ENCODE measurements around the gene MAP3K19. TPM values are rescaled to one million over a fixed set of nuclear protein-coding genes. Genes with fewer than 3 reads are reported as not detected.
"Not testable (repeated sequence)": the region's sequence is repeated elsewhere in the genome, so short reads cannot be mapped to it uniquely, and the experiment has no call there.

Gene MAP3K19, protein sequence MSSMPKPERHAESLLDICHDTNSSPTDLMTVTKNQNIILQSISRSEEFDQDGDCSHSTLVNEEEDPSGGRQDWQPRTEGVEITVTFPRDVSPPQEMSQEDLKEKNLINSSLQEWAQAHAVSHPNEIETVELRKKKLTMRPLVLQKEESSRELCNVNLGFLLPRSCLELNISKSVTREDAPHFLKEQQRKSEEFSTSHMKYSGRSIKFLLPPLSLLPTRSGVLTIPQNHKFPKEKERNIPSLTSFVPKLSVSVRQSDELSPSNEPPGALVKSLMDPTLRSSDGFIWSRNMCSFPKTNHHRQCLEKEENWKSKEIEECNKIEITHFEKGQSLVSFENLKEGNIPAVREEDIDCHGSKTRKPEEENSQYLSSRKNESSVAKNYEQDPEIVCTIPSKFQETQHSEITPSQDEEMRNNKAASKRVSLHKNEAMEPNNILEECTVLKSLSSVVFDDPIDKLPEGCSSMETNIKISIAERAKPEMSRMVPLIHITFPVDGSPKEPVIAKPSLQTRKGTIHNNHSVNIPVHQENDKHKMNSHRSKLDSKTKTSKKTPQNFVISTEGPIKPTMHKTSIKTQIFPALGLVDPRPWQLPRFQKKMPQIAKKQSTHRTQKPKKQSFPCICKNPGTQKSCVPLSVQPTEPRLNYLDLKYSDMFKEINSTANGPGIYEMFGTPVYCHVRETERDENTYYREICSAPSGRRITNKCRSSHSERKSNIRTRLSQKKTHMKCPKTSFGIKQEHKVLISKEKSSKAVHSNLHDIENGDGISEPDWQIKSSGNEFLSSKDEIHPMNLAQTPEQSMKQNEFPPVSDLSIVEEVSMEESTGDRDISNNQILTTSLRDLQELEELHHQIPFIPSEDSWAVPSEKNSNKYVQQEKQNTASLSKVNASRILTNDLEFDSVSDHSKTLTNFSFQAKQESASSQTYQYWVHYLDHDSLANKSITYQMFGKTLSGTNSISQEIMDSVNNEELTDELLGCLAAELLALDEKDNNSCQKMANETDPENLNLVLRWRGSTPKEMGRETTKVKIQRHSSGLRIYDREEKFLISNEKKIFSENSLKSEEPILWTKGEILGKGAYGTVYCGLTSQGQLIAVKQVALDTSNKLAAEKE (N-terminal part only)
- total RNA-seq: not detected
- long read RNA-seq, partial matches to known transcripts: 0 of 4 reads
- long read RNA-seq, other reads (novel, unspliced or antisense): 4 of 4 reads

DNA sequence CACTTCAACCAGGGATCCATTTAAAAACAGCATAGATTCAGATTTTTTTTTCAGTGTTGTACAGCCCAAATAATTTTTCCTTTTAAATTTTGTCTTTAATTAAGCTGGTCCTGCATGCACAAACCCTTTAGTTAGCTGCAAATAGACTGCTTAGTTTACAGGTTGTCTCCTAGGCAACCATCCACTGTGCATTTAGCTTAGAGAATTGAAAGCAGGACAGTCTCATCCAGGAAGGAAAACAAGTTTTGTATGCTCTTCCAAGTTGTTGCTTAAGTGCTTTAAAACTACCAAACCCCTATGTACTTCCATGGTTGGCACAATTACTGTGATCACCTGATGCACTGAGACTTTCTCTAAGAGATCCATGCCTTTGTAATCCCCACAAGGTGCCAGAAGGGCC lies at the start of gene MAP3K19:
Gene MAP3K19, minus strand, starts transcription at position 148 of the 400 bp plus-strand sequence. CDS start 22,800 bp downstream, outside the sequence.
- no peak for DNase-seq (ENCODE audit: low spot score)

DNA sequence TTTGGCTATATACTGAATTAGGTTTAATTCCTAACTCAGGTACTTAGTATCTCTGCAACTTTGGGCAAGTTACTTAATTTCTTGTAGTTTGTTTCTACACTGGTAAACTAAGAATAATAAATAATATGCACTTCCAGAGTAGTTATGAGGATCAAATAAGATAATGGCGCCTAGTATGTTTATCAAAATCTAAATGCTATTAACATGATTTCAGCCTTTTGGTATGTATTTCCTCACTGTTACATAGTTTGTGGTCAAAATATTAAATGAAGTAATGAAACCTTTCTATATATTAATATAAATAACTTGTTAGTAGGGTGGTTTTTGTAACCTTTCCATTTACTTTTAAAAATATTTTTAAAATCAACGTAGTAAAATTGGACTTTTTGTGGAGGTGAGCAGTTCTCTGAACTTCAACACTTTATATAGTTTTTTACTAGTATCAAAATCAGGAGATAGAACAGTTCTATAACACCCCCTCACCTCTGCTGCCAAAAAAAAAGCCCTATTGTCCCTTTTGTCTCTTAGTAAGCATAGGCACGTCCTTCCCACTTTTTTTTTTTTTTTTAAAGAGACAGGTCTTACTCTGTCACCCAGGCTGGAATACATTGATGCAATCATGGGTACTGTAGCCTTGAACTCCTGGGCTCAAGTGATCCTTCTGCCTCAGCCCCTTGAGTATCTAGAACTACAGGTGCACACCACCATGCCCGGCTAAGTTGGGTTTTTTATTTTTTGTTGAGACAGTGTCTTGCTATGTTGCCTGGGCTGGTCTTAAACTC lies 49.6 kb upstream of the MAP3K19 start:
- DNase-seq (ENCODE audit: low spot score): no peak

DNA sequence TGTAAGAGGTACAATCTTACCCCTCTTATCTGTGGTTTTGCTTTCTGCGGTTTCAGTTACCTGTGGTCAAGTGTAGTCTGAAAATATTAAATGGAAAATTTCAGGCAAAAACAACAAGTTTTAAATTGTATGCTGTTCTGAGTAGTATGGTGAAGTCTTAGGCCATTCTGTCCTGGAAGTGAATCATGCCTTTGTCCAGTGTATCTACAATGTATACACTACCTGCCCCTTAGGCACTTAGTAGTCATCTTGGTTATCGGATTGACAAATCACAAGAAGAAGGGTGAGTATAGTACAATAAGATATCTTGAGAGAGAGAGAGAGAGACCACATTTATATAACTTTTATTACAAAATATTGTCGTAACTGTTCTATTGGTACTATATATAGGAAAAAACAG lies 48.3 kb upstream of the MAP3K19 start:
- DNase-seq (ENCODE audit: low spot score): no peak

DNA sequence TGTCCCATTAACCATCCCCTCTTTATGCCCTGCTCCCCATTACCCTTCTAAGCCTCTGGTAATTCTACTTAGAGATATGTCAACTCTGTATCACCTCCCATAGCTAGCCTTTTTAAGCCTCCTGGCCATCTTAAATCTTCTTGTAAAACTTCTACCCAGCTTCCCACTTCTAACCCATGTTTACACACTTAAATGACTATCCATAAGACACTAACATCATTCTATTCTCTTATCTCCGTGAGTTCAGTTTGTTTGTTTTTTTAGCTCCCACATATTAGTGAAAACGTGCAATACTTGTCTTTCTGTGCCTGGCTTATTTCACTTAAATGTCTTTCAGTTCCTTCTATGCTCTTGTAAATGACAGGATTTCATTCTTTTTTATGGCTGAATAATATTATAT lies 47.3 kb upstream of the MAP3K19 start:
- no peak for DNase-seq (ENCODE audit: low spot score)

DNA sequence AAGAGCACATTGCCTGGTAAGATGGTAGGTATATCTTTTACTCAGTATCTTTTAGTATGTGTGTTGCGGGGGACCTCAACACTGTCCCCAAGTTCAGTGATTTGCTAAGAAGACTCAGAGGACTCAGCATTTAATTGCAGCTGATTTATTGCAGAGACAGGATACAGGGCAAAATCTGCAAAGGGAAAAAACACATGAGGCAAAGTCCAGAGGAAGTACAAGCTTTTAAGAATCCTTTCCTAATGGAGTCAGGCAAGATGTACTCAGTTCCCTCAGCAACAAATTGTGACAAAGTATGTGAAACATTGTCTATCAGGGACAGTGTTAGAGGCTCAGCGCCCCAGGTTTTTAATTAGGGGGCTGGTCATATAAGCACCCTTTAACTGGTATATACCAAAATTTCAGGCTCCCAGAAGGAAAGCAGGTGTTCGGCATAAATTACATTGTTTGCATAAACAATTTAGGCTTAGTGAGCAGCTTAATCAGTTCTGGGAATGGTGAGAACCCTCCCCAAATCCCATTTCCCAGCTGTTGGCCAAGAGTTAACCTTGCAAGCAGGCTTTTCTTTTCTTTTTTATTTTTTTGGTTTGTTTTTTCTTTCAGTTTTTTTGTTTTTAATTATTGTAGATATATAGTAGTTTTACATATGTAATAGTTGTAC lies 46.6 kb upstream of the MAP3K19 start:
- no peak for DNase-seq (ENCODE audit: low spot score)

DNA sequence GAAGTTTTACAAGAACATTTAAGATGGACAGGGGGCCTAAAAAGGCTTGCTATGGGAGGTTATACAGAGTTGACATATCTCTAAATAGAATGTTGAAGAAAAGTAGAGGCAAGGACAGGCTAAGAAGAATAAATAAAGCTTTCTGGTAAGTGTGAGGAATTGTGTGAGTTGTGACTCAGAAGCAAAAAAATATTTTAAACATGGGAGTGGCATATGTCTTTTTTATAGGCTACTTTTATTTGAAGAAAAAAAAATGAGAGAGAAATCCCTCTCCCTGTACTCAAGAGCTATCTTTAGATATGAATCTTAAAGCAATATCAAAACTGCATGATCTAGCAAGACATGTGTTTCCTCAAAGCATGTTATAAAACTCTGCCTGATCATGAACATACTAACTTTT lies 45.9 kb upstream of the MAP3K19 start:
- DNase-seq (ENCODE audit: low spot score): no peak

DNA sequence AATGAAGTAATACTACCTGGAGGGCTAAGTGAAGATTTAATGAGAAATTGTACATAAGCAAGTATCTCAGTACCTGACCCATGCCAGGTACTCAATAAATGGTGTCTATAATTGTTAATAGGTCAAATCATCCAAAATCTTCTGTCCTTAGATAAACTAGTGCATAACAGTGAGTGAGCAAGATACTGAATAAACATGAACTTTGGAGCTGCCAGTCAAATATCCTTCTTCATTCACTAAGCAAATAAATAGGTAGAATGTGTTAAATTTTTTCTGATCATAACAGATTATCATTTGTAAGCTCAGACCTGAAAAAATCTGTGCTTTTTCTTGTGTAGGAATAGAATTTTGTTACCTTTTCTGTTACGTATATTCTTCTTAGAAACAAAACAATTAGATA lies 44.4 kb upstream of the MAP3K19 start:
- DNase-seq (ENCODE audit: low spot score): no peak

DNA sequence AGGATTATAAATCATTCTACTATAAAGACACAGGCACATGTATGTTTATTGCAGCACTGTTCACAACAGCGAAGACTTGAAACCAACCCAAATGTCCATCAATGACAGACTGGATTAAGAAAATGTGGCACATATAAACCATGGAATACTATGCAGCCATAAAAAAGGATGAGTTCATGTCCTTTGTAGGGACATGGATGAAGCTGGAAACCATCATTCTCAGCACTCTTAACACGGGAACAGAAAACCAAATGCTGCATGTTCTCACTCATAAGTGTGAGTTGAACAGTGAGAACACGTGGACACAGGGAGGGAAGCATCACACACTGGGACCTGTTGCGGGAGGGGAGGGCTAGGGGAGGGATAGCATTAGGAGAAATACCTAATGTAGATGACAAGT lies 42.4 kb upstream of the MAP3K19 start:
- DNase-seq (ENCODE audit: low spot score): not testable (repeated sequence)

DNA sequence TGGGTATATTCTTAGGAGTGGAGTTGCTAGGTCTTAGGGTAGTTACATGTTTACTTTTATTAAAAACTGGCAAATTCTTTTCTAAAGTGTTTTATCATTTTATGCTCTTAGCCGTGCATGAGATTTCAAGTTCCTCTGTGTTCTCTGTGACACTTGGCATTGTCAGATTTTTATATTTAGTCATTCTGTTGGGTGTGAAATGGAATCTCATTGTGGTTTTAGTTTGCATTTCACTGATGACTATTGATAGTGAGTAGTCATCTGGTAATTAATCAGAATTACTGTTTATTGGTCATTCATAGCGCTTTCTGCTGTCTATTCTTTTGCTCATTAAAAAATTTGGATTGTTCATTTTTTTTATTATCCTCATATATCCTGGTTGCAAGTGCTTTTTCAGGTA lies 39.0 kb upstream of the MAP3K19 start:
- no peak for DNase-seq (ENCODE audit: low spot score)

DNA sequence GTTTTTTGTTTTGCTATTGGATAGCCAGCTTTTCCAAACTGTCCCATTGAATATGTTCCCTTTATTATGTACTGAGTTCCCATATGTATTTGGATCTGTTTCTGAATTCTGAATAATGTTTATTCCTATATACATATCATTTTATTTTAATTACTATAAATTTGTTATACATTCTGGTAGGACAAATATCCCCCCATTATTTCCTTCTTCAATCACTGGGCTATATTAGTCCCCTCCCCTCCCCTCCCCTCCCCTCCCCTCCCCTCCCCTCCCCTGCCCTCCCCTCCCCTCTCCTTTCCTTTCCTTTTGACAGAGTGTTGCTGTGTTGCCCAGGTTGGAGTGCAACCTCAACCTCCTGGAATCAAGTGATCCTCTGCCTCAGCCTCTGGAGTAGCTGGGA lies 31.2 kb upstream of the MAP3K19 start:
- no peak for DNase-seq (ENCODE audit: low spot score)

DNA sequence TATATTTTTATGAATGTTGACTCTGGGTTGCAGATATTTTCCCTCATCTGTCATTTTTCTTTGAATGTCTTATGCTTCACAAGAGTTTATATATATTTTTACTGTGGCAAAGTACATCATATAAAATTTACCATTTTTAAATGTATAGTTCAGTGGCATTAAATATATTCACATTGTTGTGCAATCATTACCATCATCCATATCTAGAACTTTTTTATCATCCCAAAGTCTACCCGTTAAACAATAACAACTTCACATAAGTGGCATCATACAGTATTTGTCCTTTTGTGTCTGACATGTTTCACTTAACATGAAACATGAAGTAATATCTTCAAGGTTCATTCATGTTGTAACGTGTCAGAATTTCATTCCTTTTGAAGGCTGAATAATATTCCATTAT lies 29.3 kb upstream of the MAP3K19 start:
- DNase-seq (ENCODE audit: low spot score): no peak

DNA sequence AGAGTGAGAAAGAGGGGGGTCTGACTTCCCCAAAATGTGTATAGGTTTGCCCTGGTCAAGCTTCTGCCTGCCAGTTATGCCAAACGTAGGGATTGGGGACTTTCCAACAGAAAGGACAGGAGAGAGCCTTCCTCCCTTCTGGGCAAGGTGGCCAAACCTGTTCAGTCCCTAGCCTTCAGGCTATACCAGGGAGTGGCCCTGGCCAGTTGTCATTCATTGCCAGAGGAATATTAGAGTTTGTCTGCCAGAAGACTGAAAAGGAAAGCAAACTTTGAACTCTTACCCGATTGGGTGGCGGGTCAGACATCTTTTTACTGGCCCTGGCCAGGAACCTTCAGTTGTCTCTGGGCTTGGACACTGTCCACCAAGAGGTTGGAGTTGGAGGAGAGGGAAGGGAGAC lies 27.0 kb upstream of the MAP3K19 start:
- DNase-seq (ENCODE audit: low spot score): no peak

DNA sequence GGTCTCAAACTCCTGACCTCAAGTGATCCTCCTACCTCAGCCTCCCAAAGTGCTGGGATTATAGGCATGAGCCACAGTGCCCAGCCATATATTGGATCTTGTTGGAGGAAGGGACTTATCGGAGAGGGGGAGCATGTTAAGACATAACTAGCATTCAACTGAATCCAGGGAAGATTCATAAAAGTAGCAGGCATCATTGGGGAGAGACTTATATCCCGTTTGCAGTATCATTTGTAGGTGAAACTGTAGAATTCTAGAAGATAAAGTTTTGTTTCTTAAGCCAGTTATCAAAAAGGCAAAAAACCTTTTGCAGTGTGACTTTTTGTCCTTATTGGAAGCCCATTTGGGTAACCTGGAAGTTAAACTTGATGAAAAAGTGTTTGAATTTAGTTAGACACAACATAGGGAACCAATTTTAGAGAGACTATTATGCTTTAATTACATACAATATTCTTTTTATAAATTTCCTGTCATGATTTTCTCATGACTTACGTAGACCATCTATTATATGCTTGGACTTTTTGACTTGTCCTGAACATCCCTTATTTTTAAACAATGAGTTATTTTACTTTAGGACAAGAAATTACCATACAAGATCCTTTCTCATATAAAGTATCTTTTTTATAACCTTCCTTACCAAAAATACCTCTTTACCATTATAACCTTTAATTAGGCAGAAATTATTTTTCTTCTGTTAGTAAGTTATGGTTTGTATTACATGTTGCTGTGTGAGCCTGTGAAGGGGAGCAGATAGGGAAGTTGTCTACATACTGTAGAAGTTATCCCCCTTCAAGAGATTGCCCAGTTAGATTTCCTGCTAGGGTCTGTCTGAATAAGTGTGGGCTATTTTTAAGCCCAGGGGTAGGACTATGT lies 25.1 kb upstream of the MAP3K19 start:
- DNase-seq (ENCODE audit: low spot score): no peak

DNA sequence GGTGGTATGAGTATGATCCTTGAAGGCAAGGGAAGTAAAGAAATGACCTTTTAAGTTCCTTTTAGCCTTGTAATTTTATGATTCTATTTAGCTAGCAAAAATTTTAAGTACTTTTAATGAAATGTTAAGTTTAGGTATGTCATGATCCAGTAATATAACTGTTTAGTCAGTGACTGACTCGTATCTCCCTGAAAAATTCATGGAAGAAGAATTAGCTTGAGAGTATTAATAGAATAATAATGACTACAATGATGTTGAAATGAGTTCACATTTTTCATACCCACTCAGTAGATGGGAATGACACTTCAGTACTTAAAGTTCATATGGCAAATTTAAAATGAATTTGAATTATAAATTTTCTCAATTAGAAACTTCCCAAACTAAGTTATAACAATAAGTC lies 19.5 kb upstream of the MAP3K19 start:
- no peak for DNase-seq (ENCODE audit: low spot score)

DNA sequence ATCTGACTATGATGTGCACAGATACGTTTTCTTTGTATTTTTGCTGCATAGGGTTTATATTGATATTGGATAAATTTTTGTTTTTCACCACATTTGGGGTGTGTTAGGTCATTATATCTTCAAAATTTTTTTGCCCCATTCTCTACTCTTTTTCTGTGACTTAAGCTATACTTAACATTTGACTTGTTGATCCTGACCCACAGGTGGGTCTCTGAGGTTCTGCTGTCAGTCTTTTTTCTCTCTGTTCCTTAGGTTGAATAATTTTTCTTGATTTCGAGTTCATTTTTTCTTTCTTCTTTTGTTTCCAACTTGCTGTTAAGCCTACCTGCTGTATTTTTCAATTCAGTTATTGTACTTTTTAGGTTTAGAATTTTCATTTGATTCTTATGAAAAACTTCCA lies 16.9 kb upstream of the MAP3K19 start:
- DNase-seq (ENCODE audit: low spot score): no peak

DNA sequence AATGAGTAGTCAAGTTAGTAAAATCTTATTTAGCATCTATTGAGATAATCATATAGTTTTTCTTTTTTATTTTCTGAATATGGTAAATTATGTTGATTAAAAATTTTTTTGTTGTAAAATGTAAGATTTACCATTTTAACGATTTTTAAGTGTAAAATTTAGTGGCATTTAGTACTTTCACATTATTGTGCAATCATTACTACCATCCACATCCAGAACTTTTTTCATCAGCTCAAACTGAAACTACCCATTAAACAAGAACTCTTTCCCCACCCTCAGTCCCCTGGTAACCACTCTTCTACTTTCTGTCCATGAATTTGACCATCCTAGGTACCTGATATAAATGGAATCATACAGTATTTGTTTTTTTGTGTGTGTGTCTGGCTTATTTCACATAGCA lies 16.0 kb upstream of the MAP3K19 start:
- DNase-seq (ENCODE audit: low spot score): no peak

DNA sequence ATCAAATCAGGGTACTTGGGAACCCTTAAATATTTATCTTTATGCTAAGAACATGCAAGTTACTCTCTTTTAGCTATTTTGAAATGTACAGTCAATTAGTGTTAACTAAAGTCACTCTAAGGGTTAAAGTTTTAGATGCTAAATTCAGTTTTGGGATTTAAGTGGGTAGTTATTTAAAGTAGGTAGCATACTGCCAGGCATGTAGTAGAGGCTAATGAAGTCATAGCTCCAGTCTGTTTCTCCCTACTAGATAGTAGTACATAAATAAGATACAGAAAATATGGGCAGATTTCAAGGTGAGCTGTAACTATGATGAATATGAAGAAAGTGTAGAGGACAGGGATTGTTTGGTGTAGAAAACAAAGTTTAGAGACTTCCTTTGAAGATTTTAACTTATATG lies 12.3 kb upstream of the MAP3K19 start:
- no peak for DNase-seq (ENCODE audit: low spot score)

DNA sequence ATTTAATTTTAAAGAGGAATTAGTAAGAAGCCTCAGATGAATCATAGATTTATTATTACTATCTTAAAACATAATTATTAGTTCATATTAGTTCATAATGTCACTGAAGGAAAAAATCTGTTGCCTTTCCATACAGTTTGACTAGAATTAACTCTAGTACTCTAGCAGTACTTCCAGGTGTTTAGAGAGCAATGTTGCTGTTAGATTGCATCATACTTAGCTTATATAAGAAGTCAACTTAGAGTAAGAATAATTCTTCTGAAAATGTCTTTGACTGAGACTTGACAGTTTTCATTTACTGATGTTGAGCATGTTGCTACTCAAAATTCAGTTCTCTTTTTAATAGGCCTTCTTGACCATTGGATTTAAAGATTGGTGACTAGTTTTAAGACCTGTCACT lies 9.5 kb upstream of the MAP3K19 start:
- no peak for DNase-seq (ENCODE audit: low spot score)

DNA sequence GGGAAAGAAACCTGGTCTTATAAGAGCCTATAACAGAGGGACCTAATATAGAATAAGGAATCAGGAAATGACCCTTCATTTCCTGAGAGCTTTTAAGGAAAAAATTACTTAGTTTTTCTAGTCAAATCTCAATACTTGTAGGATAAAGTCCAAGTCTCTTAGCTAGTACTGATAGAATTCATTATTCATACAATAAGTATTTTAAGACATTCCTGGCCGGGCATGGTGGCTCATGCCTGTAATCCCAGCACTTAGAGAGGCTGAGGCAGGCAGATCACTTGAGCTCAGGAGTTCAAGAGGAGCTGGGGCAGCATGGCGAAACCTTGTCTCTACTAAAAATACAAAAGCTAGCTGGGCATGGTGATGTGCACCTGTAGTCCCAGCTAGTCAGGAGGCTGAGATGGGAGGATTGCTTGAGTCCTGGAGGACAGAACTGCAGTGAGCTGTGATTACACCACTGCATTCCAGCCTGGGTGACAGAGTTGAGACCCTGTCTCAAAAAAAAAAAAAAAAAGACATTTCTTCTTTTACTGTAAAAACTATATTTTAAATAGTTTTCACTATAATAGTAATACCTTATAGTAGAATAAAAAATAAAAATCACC lies 8.0 kb upstream of the MAP3K19 start:
- no peak for DNase-seq (ENCODE audit: low spot score)

Data from mesenteric fat pad (tissue), 1 donor.